ENCODE results near the gene MTFP1. TPM values are rescaled to one million over a fixed set of nuclear protein-coding genes. Genes with fewer than 3 reads are reported as not detected.

The MTFP1 gene
- total RNA-seq, 1 donor from 2014 or later = 29.9 TPM

- Histone ChIP-seq H3F3A (ENCODE audit: low read depth) (no peaks in the 10 kb centered on the region), H3K27ac (no peak overlapping the region), H3K9me3 (ENCODE audit: low read depth) (no peaks in the 10 kb centered on the region), H3K27me3 (no peaks in the 10 kb centered on the region), H3K4me2 (no peak overlapping the region), H3K4me3 (no peak overlapping the region), H3K36me3 (no peaks in the 10 kb centered on the region), H3K79me2 (ENCODE audit: low read depth) (no peaks in the 10 kb centered on the region), H3K4me1 (no peaks in the 10 kb centered on the region), H3K9ac (no peak overlapping the region), H2AFZ (replicated peaks) (no peak overlapping the region), H4K20me1 (ENCODE audit: low read depth) (no peaks in the 10 kb centered on the region)
- TF ChIP-seq CTCF (IDR thresholded peaks at IDR 0.05) (no peak), EZH2phosphoT487 (IDR thresholded peaks at IDR 0.05) (no peak), EZH2 (IDR thresholded peaks at IDR 0.05) (no peak)
- H3K27ac Mint-ChIP-seq = no peak overlapping the region
- H3K4me3 Mint-ChIP-seq = no peak overlapping the region
- peaks cover 2% of the 10 kb centered on the region for H3K36me3 Mint-ChIP-seq
- H3K27me3 Mint-ChIP-seq (ENCODE audit: insufficient read depth, low read depth) = no peaks in the 10 kb centered on the region
- peaks cover 8% of the 10 kb centered on the region for H3K4me1 Mint-ChIP-seq
- no peak for DNase-seq (ENCODE audit: low spot score)
- no peaks in the 10 kb centered on the region for H3K9me3 Mint-ChIP-seq
Observed at GRCh38 chr22:30433773-30434172, 8.2 kb downstream of the MTFP1 start.

- Histone ChIP-seq H3K4me2 (no peak overlapping the region), H3K27me3 (no peaks in the 10 kb centered on the region), H3K9me3 (ENCODE audit: low read depth) (no peaks in the 10 kb centered on the region), H3K4me1 (no peaks in the 10 kb centered on the region), H4K20me1 (ENCODE audit: low read depth) (no peaks in the 10 kb centered on the region), H3K9ac (no peak overlapping the region), H3K36me3 (no peaks in the 10 kb centered on the region), H2AFZ (replicated peaks) (no peak overlapping the region), H3K4me3 (no peak overlapping the region), H3F3A (ENCODE audit: low read depth) (no peaks in the 10 kb centered on the region), H3K27ac (no peak overlapping the region), H3K79me2 (ENCODE audit: low read depth) (no peaks in the 10 kb centered on the region)
- Mint-ChIP-seq H3K9me3 (no peaks in the 10 kb centered on the region), H3K36me3 (peaks cover 2% of the 10 kb centered on the region), H3K4me1 (peaks cover 8% of the 10 kb centered on the region), H3K4me3 (no peak overlapping the region), H3K27ac (no peak overlapping the region), H3K27me3 (ENCODE audit: insufficient read depth, low read depth) (no peaks in the 10 kb centered on the region)
- TF ChIP-seq EZH2 (IDR thresholded peaks at IDR 0.05) = no peak
- TF ChIP-seq CTCF (IDR thresholded peaks at IDR 0.05) = no peak
- TF ChIP-seq EZH2phosphoT487 (IDR thresholded peaks at IDR 0.05) = no peak
- no peak for DNase-seq (ENCODE audit: low spot score)
Observed at GRCh38 chr22:30434843-30435242, 9.3 kb downstream of the MTFP1 start.

- H3K27ac ChIP-seq = no peak overlapping the region
- no peak for DNase-seq (ENCODE audit: low spot score)
- H3K79me2 ChIP-seq (ENCODE audit: low read depth) = no peaks in the 10 kb centered on the region
- no peaks in the 10 kb centered on the region for H3K9me3 ChIP-seq (ENCODE audit: low read depth)
- Mint-ChIP-seq H3K4me1 (peaks cover 6% of the 10 kb centered on the region), H3K4me3 (no peak overlapping the region), H3K27me3 (ENCODE audit: insufficient read depth, low read depth) (no peaks in the 10 kb centered on the region), H3K27ac (no peak overlapping the region), H3K36me3 (no peaks in the 10 kb centered on the region), H3K9me3 (no peaks in the 10 kb centered on the region)
- no peak overlapping the region for H3K9ac ChIP-seq
- no peak overlapping the region for H2AFZ ChIP-seq (replicated peaks)
- H4K20me1 ChIP-seq (ENCODE audit: low read depth) = no peaks in the 10 kb centered on the region
- TF ChIP-seq EZH2phosphoT487 (IDR thresholded peaks at IDR 0.05) (no peak), EZH2 (IDR thresholded peaks at IDR 0.05) (no peak), CTCF (IDR thresholded peaks at IDR 0.05) (no peak)
- no peaks in the 10 kb centered on the region for H3K36me3 ChIP-seq
- no peaks in the 10 kb centered on the region for H3K27me3 ChIP-seq
- no peak overlapping the region for H3K4me2 ChIP-seq
- no peaks in the 10 kb centered on the region for H3K4me1 ChIP-seq
- no peaks in the 10 kb centered on the region for H3F3A ChIP-seq (ENCODE audit: low read depth)
- H3K4me3 ChIP-seq = no peak overlapping the region
Observed at GRCh38 chr22:30435674-30436126, 10.1 kb downstream of the MTFP1 start.
